IPS DF 6.9 (cell line): Measurements from ENCODE around the gene KDM5B.
"Not testable (repeated sequence)": the region's sequence is repeated elsewhere in the genome, so short reads cannot be mapped to it uniquely, and the experiment has no call there.

Source experiments
- DNase-seq: peaks from one replicate; pipeline ENCODE4 v3.0.0-alpha.2; 2013; ENCODE audit warnings: low read depth, low spot score
- H3K27ac ChIP-seq: one replicate; pipeline ENCODE4 v1.5.1; 2013; ENCODE audit warnings: low read length, control low read depth
- H3K27me3 ChIP-seq: 2 replicates; pipeline ENCODE4 v1.6.1; 2013; ENCODE audit warnings: mild to moderate bottlenecking, low read length; ENCODE audit not compliant: control insufficient read depth, insufficient read depth
- H3K36me3 ChIP-seq: 2 replicates; pipeline ENCODE4 v1.6.1; 2013; ENCODE audit warnings: low read length; ENCODE audit not compliant: control insufficient read depth, insufficient read depth
- H3K4me1 ChIP-seq: 2 replicates; pipeline ENCODE4 v1.6.1; 2013; ENCODE audit warnings: low read length; ENCODE audit not compliant: control insufficient read depth, insufficient read depth
- H3K4me3 ChIP-seq: 2 replicates; pipeline ENCODE4 v1.5.1; 2013; ENCODE audit warnings: mild to moderate bottlenecking, low read length
- H3K9me3 ChIP-seq: 2 replicates; pipeline ENCODE4 v1.6.1; 2013; ENCODE audit warnings: low read length, inconsistent platforms; ENCODE audit not compliant: control insufficient read depth, insufficient read depth
- WGBS: extraction: QIAGEN DNeasy Blood & Tissue Kit; methylation state at CpG from one replicate; pipeline ENCODE4 v1.1.7; 2013; ENCODE audit warnings: mixed read lengths, missing lambda C conversion rate; ENCODE audit not compliant: insufficient read length, insufficient coverage; 5-methylcytosine and 5-hydroxymethylcytosine counted together

The KDM5B gene

GRCh38 chr1:202750761-202751160 is 57.5 kb downstream of the KDM5B start:
- no CpG with 5 or more reads among the region's 1 CpG for WGBS
- Histone ChIP-seq H3K4me3 (no peak overlapping the region), H3K27ac (no peak overlapping the region), H3K27me3 (no peaks in the 10 kb centered on the region), H3K4me1 (no peaks in the 10 kb centered on the region), H3K9me3 (no peaks in the 10 kb centered on the region), H3K36me3 (peaks cover 31% of the 10 kb centered on the region; the same call in 1 of the 2 replicates)
- no peak for DNase-seq

DNA sequence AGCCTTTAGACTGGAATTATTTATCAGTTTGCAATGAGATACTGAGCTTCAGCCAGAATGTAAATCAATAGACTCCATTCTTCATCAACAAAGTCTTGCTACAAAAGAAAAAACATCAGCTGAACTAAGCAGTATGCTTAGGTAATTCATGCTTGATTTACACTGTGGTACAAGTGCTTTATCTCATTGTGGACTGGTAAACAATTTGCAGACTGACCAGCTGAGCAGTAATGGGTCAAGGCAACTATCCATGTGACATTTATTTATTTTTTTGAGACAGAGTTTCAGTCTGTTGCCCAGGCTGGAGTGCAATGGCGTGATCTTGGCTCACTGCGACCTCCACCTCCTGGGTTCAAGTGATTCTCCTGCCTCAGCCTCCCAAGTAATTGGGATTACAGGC is 58.2 kb downstream of the KDM5B start:
- Histone ChIP-seq H3K9me3 (no peaks in the 10 kb centered on the region), H3K27ac (no peak overlapping the region), H3K4me1 (no peaks in the 10 kb centered on the region), H3K36me3 (peaks cover 32% of the 10 kb centered on the region; the same call in 1 of the 2 replicates), H3K27me3 (no peaks in the 10 kb centered on the region), H3K4me3 (no peak overlapping the region)
- no CpG with 5 or more reads among the region's 2 CpGs for WGBS
- DNase-seq: no peak

DNA sequence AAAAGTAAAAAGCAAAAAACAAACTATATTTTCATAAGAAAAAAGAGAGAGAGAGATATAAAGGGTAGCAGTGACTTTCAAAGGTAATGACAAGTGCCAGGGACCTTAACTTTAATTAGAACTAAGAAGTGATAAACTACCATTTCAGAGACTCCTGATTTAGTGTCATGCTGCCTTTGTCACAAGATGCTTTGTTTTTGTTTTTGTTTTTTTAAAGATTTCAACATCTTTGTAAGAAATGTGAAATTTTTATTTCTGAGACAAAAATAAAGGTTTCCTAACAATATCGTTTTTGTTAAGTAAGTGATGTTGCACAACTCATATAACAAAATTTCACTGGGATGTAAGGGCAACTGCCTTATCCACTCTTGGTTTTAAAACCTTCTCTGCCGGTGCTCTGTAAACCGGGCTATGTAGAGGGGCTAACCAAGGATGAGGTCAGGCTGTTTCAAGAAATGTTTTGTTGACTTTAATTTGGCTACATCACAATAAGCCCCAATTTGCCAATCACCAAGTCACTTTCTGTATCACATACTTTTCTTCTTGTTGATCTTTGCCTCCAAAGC is 62.8 kb downstream of the KDM5B start:
- no peak overlapping the region for H3K4me3 ChIP-seq
- H3K27me3 ChIP-seq: no peaks in the 10 kb centered on the region; the same call in 1 of the 2 replicates
- peaks cover 44% of the 10 kb centered on the region for H3K36me3 ChIP-seq
- H3K4me1 ChIP-seq: no peaks in the 10 kb centered on the region
- no peak overlapping the region for H3K27ac ChIP-seq
- no peak for DNase-seq
- WGBS: no CpG with 5 or more reads among the region's 3 CpGs
- H3K9me3 ChIP-seq: no peaks in the 10 kb centered on the region

- H3K4me1 ChIP-seq, H3K27me3 ChIP-seq, DNase-seq, H3K9me3 ChIP-seq, H3K4me3 ChIP-seq, H3K27ac ChIP-seq: not testable (repeated sequence)
- peaks cover 41% of the 10 kb centered on the region for H3K36me3 ChIP-seq
- no CpG with 5 or more reads among the region's 3 CpGs for WGBS
These were observed 63.5 kb downstream of the KDM5B start for GRCh38 chr1:202744770-202745169.

DNA sequence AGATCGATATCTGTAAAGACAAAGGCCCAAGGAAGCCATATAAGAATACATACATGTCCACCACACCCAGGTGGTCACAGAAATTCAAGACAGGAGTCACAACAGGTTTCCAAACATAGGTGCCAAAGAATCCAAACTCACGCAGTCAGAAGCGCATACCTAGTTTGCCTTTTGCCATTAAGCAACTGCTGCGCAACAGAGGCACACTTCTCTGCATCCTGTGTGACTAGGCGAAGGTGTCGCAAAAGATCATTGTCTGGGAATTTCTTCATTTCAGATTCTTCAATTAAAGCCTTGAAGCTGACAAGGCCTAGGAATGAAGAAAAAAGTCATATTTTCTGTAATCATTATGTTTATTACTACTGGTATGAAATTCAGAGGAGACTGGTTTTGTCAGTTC is 65.7 kb downstream of the KDM5B start:
- H3K27ac ChIP-seq: no peak overlapping the region
- no peaks in the 10 kb centered on the region for H3K4me1 ChIP-seq
- no peaks in the 10 kb centered on the region; the same call in 1 of the 2 replicates for H3K27me3 ChIP-seq
- no peaks in the 10 kb centered on the region for H3K9me3 ChIP-seq
- DNase-seq: no peak
- no CpG with 5 or more reads among the region's 6 CpGs for WGBS
- peaks cover 35% of the 10 kb centered on the region for H3K36me3 ChIP-seq
- H3K4me3 ChIP-seq: no peak overlapping the region

- Histone ChIP-seq H3K27me3 (no peaks in the 10 kb centered on the region), H3K4me1 (no peaks in the 10 kb centered on the region), H3K4me3 (no peak overlapping the region), H3K36me3 (peaks cover 45% of the 10 kb centered on the region), H3K27ac (no peak overlapping the region), H3K9me3 (no peaks in the 10 kb centered on the region)
- no CpG with 5 or more reads among the region's 10 CpGs for WGBS
- DNase-seq: no peak
These were observed 75.0 kb downstream of the KDM5B start for GRCh38 chr1:202733251-202733650.

GRCh38 chr1:202728951-202729350 is 79.3 kb downstream of the KDM5B start:
- Histone ChIP-seq H3K36me3 (peaks cover 44% of the 10 kb centered on the region), H3K9me3 (no peaks in the 10 kb centered on the region), H3K4me1 (no peaks in the 10 kb centered on the region), H3K4me3 (no peak overlapping the region), H3K27ac (no peak overlapping the region), H3K27me3 (no peaks in the 10 kb centered on the region)
- DNase-seq: no peak
- WGBS: no CpG with 5 or more reads among the region's 4 CpGs

DNA sequence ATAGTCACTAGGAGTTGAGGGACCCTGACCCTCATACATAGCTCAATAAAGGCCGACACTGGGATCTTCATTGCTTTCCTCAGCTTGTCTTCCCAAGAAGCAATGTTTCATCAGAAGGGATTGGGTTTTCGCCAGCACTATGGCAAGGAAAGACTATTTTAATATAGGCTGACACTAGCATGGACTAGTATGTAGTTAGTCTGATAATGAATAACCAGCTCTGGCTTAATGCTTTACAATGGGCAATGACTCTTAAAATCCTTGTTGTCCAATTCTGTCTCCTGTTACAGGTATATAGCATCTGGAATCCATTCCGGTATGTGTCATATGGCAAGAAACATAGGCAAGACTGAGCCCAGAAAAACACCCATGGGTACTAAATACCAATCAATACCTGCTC is 82.7 kb downstream of the KDM5B start:
- peaks cover 26% of the 10 kb centered on the region for H3K36me3 ChIP-seq
- no peaks in the 10 kb centered on the region for H3K4me1 ChIP-seq
- DNase-seq: no peak
- WGBS: no CpG with 5 or more reads among the region's 3 CpGs
- H3K27ac ChIP-seq: no peak overlapping the region
- H3K9me3 ChIP-seq: no peaks in the 10 kb centered on the region
- H3K4me3 ChIP-seq: no peak overlapping the region
- H3K27me3 ChIP-seq: no peaks in the 10 kb centered on the region

DNA sequence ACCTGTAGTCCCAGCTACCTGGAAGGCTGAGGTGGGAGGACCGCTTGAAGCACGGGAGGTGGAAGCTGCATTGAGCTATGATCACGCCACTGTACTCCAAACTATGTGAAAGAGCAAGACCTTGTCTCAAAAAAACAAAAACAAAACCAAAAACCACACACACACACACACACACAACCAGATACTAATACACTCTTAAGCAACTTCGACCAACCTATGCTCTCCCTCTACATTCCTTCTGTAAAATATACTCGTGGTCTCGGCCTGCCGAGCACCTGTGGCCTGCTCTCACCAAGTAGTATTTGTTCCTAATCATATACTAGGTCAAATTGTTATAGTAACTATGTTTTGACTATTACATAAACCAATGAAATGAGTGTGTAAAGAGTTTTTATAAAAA is 84.5 kb downstream of the KDM5B start:
- no peak for DNase-seq
- no peaks in the 10 kb centered on the region for H3K9me3 ChIP-seq
- H3K27me3 ChIP-seq: no peaks in the 10 kb centered on the region
- no peaks in the 10 kb centered on the region for H3K4me1 ChIP-seq
- H3K27ac ChIP-seq: no peak overlapping the region
- no peak overlapping the region for H3K4me3 ChIP-seq
- H3K36me3 ChIP-seq: peaks cover 12% of the 10 kb centered on the region; the same call in 1 of the 2 replicates
- WGBS: no CpG with 5 or more reads among the region's 7 CpGs

GRCh38 chr1:202723046-202723445 is 85.2 kb downstream of the KDM5B start:
- H3K36me3 ChIP-seq, H3K4me3 ChIP-seq, H3K9me3 ChIP-seq, DNase-seq, H3K27me3 ChIP-seq, H3K27ac ChIP-seq, H3K4me1 ChIP-seq: not testable (repeated sequence)
- no CpG with 5 or more reads among the region's 6 CpGs for WGBS

DNA sequence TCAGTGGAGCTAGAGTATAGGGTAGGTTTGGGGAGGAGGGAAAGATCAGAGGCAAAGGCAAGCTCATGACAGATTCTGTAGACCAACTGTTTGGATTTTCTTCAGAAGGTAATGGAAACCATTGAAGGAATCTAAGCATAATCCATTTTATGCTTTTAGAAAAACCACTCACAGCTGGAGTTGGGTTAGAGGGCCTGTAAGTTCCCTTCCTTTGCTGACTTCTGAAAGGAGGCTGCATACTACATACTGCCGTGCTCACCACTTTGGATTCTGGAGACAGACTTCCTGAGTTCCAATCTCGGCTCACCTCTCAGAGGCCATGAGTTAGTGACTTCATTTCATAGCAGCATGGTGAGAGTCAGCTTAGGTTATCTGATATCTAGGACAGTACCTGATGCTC is 91.6 kb downstream of the KDM5B start:
- H3K4me3 ChIP-seq: no peak overlapping the region
- H3K9me3 ChIP-seq: no peaks in the 10 kb centered on the region
- peaks cover 9% of the 10 kb centered on the region for H3K4me1 ChIP-seq
- H3K27ac ChIP-seq: no peak overlapping the region
- no peaks in the 10 kb centered on the region for H3K36me3 ChIP-seq
- no peaks in the 10 kb centered on the region for H3K27me3 ChIP-seq
- DNase-seq: no peak
- no CpG with 5 or more reads among the region's 2 CpGs for WGBS
